Measurements from ENCODE around the gene ZDHHC8. TPM values are rescaled to one million over a fixed set of nuclear protein-coding genes. Genes with fewer than 3 reads are reported as not detected.

ZDHHC8 gene
- polyA plus RNA-seq, 2 of the 4 experiments (the other 2 are of a cell fraction), result 5.3 to 28.1 TPM

- no peak for FAIRE-seq
- ChIA-PET POLR2A (no interaction called here), CTCF (interaction anchor here (0.7 to 1.3 kb wide), 4 partner anchors 8 to 22 kb away, joined by 3 to 5 read pairs (median 4); partner anchors contain the start of gene RANBP1)
- Histone ChIP-seq H3K9me3 (no peaks in the 10 kb centered on the region), H3K4me3 (no peak overlapping the region), H3K4me1 (peaks cover 7% of the 10 kb centered on the region; the same call in 1 of the 3 replicates), H3K27ac (no peak overlapping the region), H3K4me2 (no peak overlapping the region)
- ATAC-seq, result no peak
- DNase-seq (ENCODE audit: low read depth in 1 of 2, low spot score in 1 of 2), result no peak
- TF ChIP-seq REST (IDR thresholded peaks at IDR 0.05) (no peak), NPAS2 (CRISPR knock-in tag; IDR thresholded peaks at IDR 0.05; ENCODE audit: borderline replicate concordance) (no peak), KDM1A (IDR thresholded peaks at IDR 0.05; ENCODE audit: low read depth) (no peak)
- 81% methylated on average over 3 of the region's 3 CpGs for WGBS (ENCODE audit: missing lambda C conversion rate)
These were observed 1.9 kb upstream of the ZDHHC8 start for GRCh38 chr22:20129747-20130014.

DNA sequence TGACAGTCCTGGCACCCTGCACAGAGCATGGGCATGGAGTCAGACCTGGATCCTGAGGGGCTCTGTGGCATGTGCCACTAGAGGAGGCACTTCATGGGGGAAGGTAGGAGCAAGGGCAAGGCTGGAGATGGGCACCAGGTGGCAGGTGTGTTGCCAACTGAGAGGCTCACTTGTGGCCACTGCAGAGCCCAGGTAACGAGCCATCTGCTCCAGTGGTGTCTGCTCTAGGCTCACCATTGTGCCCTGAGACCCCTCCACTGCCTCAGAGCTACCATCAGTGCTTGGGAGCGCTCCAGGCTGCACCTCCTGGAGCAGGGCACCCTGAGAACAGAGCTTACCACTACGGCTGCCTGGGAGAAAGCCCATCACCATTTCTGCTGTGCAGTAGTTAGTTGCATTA is 1.3 kb upstream of the ZDHHC8 start:
- Histone ChIP-seq H3K4me2 (no peak overlapping the region; the same call in 2 of the 3 replicates), H3K4me3 (no peak overlapping the region), H3K9me3 (no peaks in the 10 kb centered on the region), H3K4me1 (peaks cover 7% of the 10 kb centered on the region; the same call in 1 of the 3 replicates), H3K27ac (peak overlapping the region in 1 of 2 experiments; percentile 100; a peak in 1 of 6 replicates)
- ChIA-PET POLR2A (no interaction called here), CTCF (interaction anchor here (1.1 to 1.3 kb wide), 2 partner anchors 10 to 15 kb away, joined by 3 to 5 read pairs; partner anchors contain the start of gene RANBP1)
- FAIRE-seq (no peak), DNase-seq (ENCODE audit: low read depth in 1 of 2, low spot score in 1 of 2) (no peak), ATAC-seq (peak; percentile 21 to 28; a peak in 4 of 6 replicates)
- TF ChIP-seq POLR2AphosphoS2 (conservative IDR thresholded peaks at IDR 0.05; ENCODE audit: low read length) (no peak), KDM5A (IDR thresholded peaks at IDR 0.05) (no peak), ZSCAN20 (CRISPR knock-in tag; IDR thresholded peaks at IDR 0.05) (no peak), NPAS2 (CRISPR knock-in tag; IDR thresholded peaks at IDR 0.05; ENCODE audit: borderline replicate concordance) (no peak), BHLHE40 (IDR thresholded peaks at IDR 0.05; ENCODE audit: low read depth, low read length) (no peak), MAFK (IDR thresholded peaks at IDR 0.05; ENCODE audit: partially characterized antibody) (no peak), RFX5 (IDR thresholded peaks at IDR 0.05) (no peak), GATA3 (IDR thresholded peaks at IDR 0.05; ENCODE audit: borderline replicate concordance) (no peak), RARB (CRISPR knock-in tag; IDR thresholded peaks at IDR 0.05) (no peak), EHF (CRISPR knock-in tag; IDR thresholded peaks at IDR 0.05) (no peak), CBX8 (IDR thresholded peaks at IDR 0.05) (no peak), CHD2 (IDR thresholded peaks at IDR 0.05; ENCODE audit: low read length, partially characterized antibody) (no peak)
- TF ChIP-seq, protein P1, sequence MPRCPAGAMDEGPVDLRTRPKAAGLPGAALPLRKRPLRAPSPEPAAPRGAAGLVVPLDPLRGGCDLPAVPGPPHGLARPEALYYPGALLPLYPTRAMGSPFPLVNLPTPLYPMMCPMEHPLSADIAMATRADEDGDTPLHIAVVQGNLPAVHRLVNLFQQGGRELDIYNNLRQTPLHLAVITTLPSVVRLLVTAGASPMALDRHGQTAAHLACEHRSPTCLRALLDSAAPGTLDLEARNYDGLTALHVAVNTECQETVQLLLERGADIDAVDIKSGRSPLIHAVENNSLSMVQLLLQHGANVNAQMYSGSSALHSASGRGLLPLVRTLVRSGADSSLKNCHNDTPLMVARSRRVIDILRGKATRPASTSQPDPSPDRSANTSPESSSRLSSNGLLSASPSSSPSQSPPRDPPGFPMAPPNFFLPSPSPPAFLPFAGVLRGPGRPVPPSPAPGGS (IDR thresholded peaks at IDR 0.05), result no peak
- TF ChIP-seq, protein P2, sequence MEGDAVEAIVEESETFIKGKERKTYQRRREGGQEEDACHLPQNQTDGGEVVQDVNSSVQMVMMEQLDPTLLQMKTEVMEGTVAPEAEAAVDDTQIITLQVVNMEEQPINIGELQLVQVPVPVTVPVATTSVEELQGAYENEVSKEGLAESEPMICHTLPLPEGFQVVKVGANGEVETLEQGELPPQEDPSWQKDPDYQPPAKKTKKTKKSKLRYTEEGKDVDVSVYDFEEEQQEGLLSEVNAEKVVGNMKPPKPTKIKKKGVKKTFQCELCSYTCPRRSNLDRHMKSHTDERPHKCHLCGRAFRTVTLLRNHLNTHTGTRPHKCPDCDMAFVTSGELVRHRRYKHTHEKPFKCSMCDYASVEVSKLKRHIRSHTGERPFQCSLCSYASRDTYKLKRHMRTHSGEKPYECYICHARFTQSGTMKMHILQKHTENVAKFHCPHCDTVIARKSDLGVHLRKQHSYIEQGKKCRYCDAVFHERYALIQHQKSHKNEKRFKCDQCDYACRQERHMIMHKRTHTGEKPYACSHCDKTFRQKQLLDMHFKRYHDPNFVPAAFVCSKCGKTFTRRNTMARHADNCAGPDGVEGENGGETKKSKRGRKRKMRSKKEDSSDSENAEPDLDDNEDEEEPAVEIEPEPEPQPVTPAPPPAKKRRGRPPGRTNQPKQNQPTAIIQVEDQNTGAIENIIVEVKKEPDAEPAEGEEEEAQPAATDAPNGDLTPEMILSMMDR (IDR thresholded peaks at IDR 0.05), result no peak
- WGBS (ENCODE audit: missing lambda C conversion rate), result no CpG with 5 or more reads among the region's 3 CpGs

Measured in A549 (cell line).